Kidney (tissue), 14 donors: ENCODE measurements around the gene HEPHL1. TPM values are rescaled to one million over a fixed set of nuclear protein-coding genes. Genes with fewer than 3 reads are reported as not detected.
"Not testable (repeated sequence)": the region's sequence is repeated elsewhere in the genome, so short reads cannot be mapped to it uniquely, and the experiment has no call there.

ENCODE experiments used
- DNase-seq, 5 donors: peaks; one replicate each; pipeline ENCODE4 v3.0.0-alpha.2; 2013 to 2020
- FAIRE-seq: peaks from 2 replicates; lab custom pipeline; 2012; peaks lifted over from hg19 to GRCh38; lab: Jason Lieb, UNC
- H3K27ac ChIP-seq, 2 donors: one replicate each; pipeline ENCODE4 v1.7.0; 2013; ENCODE audit warnings: low read depth in 2 of 2, low read length in 2 of 2, inconsistent platforms in 1 of 2
- H3K27me3 ChIP-seq: one replicate; pipeline ENCODE4 v1.7.1; 2013; ENCODE audit warnings: low read length, inconsistent platforms; ENCODE audit not compliant: control insufficient read depth, insufficient read depth
- H3K36me3 ChIP-seq, 3 donors: one replicate each; pipeline versions ENCODE4 v1.7.0 to v1.7.1; 2013; ENCODE audit warnings: low read length in 3 of 3, control low read depth in 1 of 3, inconsistent platforms in 1 of 3; ENCODE audit not compliant: insufficient read depth in 3 of 3, control insufficient read depth in 2 of 3
- H3K4me1 ChIP-seq, 3 donors: one replicate each; pipeline versions ENCODE4 v1.7.0 to v1.7.1; 2013; ENCODE audit warnings: low read length in 3 of 3, inconsistent platforms in 1 of 3, low read depth in 1 of 3; ENCODE audit not compliant: control insufficient read depth in 2 of 3, insufficient read depth in 2 of 3
- H3K4me3 ChIP-seq, 3 donors: one replicate each; pipeline versions ENCODE4 v1.7.0 to v1.8.1; 2013; ENCODE audit warnings: low read length in 3 of 3, control low read depth in 1 of 3, inconsistent platforms in 1 of 3
- H3K9ac ChIP-seq, 3 donors: one replicate each; pipeline versions ENCODE4 v1.7.0 to v1.7.1; 2013; ENCODE audit warnings: low read length in 3 of 3, control low read depth in 1 of 3, inconsistent platforms in 1 of 3
- H3K9me3 ChIP-seq, 3 donors: one replicate each; pipeline versions ENCODE4 v1.7.0 to v1.7.1; 2013; ENCODE audit warnings: low read length in 3 of 3, control low read depth in 1 of 3, inconsistent platforms in 1 of 3; ENCODE audit not compliant: control insufficient read depth in 2 of 3, insufficient read depth in 1 of 3
- intact Hi-C: fragments of 100-400 bp; cut with DNase I; formaldehyde crosslinking; loops from one replicate; pipeline ENCODE4 v1.11.1; 2022
- polyA plus RNA-seq: library from polyadenylated mRNA; stranded (reverse); fragments of 350-450 nt; fragmentation: Illumina TruSeq; extraction: RNeasy Lipid Tissue Mini Kit (QIAGEN cat#74804); gene quantifications from one replicate; pipeline ENCODE4 v1.2.3, GENCODE V29; 2014; ENCODE audit warnings: low read depth, low replicate concordance; ENCODE audit not compliant: insufficient read depth
- total RNA-seq: library from RNA; stranded (reverse); fragmentation: NEBNext Ultra II Directional; extraction: Animal tissue kit (Norgen Biotek cat#: 25700); gene quantifications from one replicate; pipeline ENCODE4 v1.2.1, GENCODE V29; 2021
- TF ChIP-seq, protein P1 (sequence below): IDR thresholded peaks from 3 replicates; pipeline ENCODE4 v1.5.1; 2012; ENCODE audit warnings: mild to moderate bottlenecking, moderate library complexity, borderline replicate concordance; ENCODE audit not compliant: insufficient read depth; ENCODE audit errors: extremely low read depth
- donor health status: control.
- donor health status: control.
- donor health status: control.
- donor health status: control.
- donor health status: control.
- donor health status: DM: yes; HTN: yes; CAD: no.
- donor health status: Normal renal cell carcinoma (clear cell type).

The HEPHL1 gene
- total and polyA plus RNA-seq, 2 donors from 2014 or later, result not detected

DNA sequence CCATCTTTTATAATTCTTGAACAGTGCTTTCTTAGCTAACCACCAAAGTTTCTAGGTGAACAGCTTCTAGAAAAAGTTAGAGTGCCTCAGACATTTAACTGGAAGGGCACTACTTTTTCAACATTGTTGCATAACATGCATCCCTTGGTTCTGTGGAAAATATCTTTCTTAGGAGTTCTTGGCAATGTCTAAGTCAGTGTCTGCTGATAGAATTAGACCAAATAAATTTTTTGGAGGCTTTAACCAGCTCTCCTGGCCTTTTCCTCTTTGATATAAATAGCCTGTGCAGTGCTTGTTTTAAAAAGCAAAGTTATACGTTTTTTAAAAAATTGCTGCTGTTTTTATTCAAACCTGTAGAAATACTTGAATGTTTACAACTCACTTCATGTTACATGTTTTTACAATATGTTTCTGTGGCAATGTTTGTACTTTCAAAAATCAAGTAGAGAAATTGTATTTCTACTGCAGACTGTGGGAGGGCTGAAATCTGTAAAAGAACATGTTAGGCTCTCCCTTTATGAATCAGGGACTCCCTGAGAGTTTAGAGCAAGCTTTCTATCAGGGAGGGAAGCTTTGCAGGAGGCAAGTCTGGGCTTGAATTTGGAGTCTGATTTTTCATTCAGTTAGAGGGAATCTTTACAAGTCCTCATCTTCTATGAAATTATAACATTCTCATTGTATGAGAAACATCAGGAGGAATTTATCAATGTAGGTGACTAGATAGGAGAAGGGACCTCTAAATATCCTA is 91.2 kb downstream of the HEPHL1 start:
- H3K27me3 ChIP-seq, result no peaks in the 10 kb centered on the region
- no peak overlapping the region for H3K27ac ChIP-seq
- H3K36me3 ChIP-seq, result no peaks in the 10 kb centered on the region
- no peak overlapping the region for H3K4me3 ChIP-seq
- DNase-seq, result no peak
- no peak for FAIRE-seq
- intact Hi-C loops, result no loop called here
- no peaks in the 10 kb centered on the region for H3K9me3 ChIP-seq
- no peaks in the 10 kb centered on the region for H3K4me1 ChIP-seq
- no peak overlapping the region for H3K9ac ChIP-seq
- TF ChIP-seq, protein P1, sequence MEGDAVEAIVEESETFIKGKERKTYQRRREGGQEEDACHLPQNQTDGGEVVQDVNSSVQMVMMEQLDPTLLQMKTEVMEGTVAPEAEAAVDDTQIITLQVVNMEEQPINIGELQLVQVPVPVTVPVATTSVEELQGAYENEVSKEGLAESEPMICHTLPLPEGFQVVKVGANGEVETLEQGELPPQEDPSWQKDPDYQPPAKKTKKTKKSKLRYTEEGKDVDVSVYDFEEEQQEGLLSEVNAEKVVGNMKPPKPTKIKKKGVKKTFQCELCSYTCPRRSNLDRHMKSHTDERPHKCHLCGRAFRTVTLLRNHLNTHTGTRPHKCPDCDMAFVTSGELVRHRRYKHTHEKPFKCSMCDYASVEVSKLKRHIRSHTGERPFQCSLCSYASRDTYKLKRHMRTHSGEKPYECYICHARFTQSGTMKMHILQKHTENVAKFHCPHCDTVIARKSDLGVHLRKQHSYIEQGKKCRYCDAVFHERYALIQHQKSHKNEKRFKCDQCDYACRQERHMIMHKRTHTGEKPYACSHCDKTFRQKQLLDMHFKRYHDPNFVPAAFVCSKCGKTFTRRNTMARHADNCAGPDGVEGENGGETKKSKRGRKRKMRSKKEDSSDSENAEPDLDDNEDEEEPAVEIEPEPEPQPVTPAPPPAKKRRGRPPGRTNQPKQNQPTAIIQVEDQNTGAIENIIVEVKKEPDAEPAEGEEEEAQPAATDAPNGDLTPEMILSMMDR, result no peak

DNA sequence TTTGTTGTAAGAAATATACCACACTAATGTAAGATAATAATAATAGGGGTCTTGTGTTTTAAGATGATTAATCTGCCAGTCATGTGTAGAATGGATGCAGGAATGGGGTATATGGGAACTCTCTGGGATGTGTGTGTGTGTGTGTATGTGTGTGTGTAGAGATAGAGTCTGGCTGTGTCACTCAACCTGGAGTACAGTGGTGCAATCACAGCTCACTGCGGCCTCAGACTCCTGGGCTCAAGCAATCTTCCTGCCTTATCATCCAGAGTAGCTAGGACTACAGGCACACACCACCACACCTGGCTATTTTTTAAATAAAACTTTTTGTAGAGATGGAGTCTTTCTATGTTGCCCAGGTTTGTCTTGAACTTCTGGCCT is 96.0 kb downstream of the HEPHL1 start:
- FAIRE-seq (no peak), DNase-seq (no peak)
- Histone ChIP-seq H3K9ac (no peak overlapping the region), H3K9me3 (no peaks in the 10 kb centered on the region), H3K4me1 (no peaks in the 10 kb centered on the region), H3K27ac (no peak overlapping the region), H3K4me3 (no peak overlapping the region), H3K27me3 (no peaks in the 10 kb centered on the region), H3K36me3 (no peaks in the 10 kb centered on the region)
- intact Hi-C loops, result no loop called here
- TF ChIP-seq, protein P1, result no peak

DNA sequence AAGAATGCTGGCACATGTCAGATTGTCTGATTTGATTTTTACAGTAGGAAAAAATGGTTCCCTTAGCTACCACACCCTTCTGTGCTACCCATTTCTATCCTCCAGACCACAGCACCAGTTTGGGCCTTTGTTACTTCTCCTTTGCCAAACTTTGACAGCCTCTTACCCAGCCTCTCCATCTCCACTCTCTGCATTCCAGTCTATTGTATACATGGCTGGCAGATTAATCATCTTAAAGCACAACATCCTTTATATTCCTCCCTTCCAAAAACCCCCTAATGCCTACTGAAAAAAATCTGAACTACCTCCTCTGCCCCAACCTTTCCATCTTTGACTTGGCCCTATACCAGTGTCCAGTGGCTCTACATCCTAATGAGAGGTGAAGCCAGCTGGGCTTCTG is 96.7 kb downstream of the HEPHL1 start:
- Histone ChIP-seq H3K4me3 (no peak overlapping the region), H3K36me3 (no peaks in the 10 kb centered on the region), H3K27me3 (no peaks in the 10 kb centered on the region), H3K9me3 (no peaks in the 10 kb centered on the region), H3K9ac (no peak overlapping the region), H3K4me1 (no peaks in the 10 kb centered on the region), H3K27ac (no peak overlapping the region)
- TF ChIP-seq, protein P1, result no peak
- intact Hi-C loops, result no loop called here
- no peak for DNase-seq
- no peak for FAIRE-seq

DNA sequence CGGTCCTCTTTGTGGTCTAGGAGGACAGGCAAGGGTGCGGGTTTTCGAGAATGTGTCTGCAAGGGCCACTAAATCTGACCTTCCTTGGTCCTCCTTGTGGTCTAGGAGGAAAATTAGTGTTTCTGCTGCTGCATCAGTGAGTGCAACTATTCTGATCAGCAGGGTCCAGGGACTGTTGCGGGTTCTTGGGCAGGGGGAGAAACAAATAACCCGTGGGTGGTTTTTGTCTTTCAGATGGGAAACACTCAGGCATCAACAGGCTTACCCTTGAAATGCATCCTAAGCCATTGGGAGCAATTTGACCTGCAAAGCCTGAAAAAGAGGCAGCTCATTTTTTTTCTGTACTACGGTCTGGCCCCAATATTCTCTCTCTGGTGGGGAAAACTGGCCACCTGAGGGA is 98.5 kb downstream of the HEPHL1 start:
- H3K4me3 ChIP-seq, H3K36me3 ChIP-seq, H3K4me1 ChIP-seq, intact Hi-C loops, H3K9me3 ChIP-seq, H3K27me3 ChIP-seq, FAIRE-seq, DNase-seq, H3K27ac ChIP-seq, H3K9ac ChIP-seq: not testable (repeated sequence)

DNA sequence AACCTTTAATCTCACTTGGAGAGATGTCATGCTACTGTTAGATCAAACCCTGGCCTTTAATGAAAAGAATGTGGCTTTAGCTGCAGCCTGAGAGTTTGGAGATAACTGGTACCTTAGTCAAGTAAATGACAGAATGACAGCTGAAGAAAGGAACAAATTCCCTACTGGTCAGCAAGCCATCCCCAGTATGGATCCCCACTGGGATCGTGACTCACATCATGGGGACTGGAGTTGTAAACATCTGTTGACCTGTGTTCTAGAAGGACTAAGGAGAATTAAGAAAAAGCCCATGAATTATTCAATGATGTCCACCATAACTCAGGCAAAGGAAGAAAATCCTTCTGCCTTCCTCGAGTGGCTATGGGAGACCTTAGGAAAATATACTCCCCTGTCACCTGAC is 99.4 kb downstream of the HEPHL1 start:
- H3K36me3 ChIP-seq, H3K4me3 ChIP-seq, H3K4me1 ChIP-seq, H3K27ac ChIP-seq, H3K9ac ChIP-seq, H3K9me3 ChIP-seq, intact Hi-C loops, H3K27me3 ChIP-seq, DNase-seq, FAIRE-seq: not testable (repeated sequence)
